HuH-7 (cell line): ENCODE data around the gene G6PC3.
"Not testable (repeated sequence)": the region's sequence is repeated elsewhere in the genome, so short reads cannot be mapped to it uniquely, and the experiment has no call there.

Source experiments
- DNase-seq: peaks from one replicate; pipeline ENCODE4 v3.0.0; 2011; ENCODE audit warnings: low spot score

The G6PC3 gene

GRCh38 chr17:44084131-44084538 is 13.6 kb downstream of the G6PC3 start:
- peak; percentile 73 for DNase-seq

- no peak for DNase-seq
These were observed 14.4 kb downstream of the G6PC3 start for GRCh38 chr17:44084921-44085320.

- no peak for DNase-seq
These were observed 15.4 kb downstream of the G6PC3 start for GRCh38 chr17:44085908-44086307.

- DNase-seq = no peak
These were observed 16.1 kb downstream of the G6PC3 start for GRCh38 chr17:44086364-44087311.

- no peak for DNase-seq
These were observed 16.8 kb downstream of the G6PC3 start for GRCh38 chr17:44087319-44087718.

- DNase-seq = no peak
These were observed 17.7 kb downstream of the G6PC3 start for GRCh38 chr17:44088254-44088653.

- DNase-seq = no peak
These were observed 20.9 kb downstream of the G6PC3 start for GRCh38 chr17:44091200-44091997.

GRCh38 chr17:44092051-44092450 is 21.5 kb downstream of the G6PC3 start:
- DNase-seq = no peak

GRCh38 chr17:44093231-44093900 is 22.8 kb downstream of the G6PC3 start:
- DNase-seq = no peak

- DNase-seq = no peak
These were observed 24.3 kb downstream of the G6PC3 start for GRCh38 chr17:44094701-44095387.

GRCh38 chr17:44095388-44095646 is 24.8 kb downstream of the G6PC3 start:
- DNase-seq = no peak

GRCh38 chr17:44095647-44096496 is 25.3 kb downstream of the G6PC3 start:
- DNase-seq = peak; percentile 68

GRCh38 chr17:44097110-44097958 is 26.8 kb downstream of the G6PC3 start:
- DNase-seq = no peak

GRCh38 chr17:44101858-44102257 is 31.3 kb downstream of the G6PC3 start:
- not testable (repeated sequence) for DNase-seq

GRCh38 chr17:44102849-44103622 is 32.5 kb downstream of the G6PC3 start:
- no peak for DNase-seq

- DNase-seq = no peak
These were observed 34.9 kb downstream of the G6PC3 start for GRCh38 chr17:44105483-44105882.

GRCh38 chr17:44105941-44106340 is 35.4 kb downstream of the G6PC3 start:
- no peak for DNase-seq

GRCh38 chr17:44106801-44107200 is 36.3 kb downstream of the G6PC3 start:
- DNase-seq = no peak
